Measurements from ENCODE around the gene PLPP4. TPM values are rescaled to one million over a fixed set of nuclear protein-coding genes. Genes with fewer than 3 reads are reported as not detected.

PLPP4 gene
- total RNA-seq, 1 donor from 2014 or later = not detected

DNA sequence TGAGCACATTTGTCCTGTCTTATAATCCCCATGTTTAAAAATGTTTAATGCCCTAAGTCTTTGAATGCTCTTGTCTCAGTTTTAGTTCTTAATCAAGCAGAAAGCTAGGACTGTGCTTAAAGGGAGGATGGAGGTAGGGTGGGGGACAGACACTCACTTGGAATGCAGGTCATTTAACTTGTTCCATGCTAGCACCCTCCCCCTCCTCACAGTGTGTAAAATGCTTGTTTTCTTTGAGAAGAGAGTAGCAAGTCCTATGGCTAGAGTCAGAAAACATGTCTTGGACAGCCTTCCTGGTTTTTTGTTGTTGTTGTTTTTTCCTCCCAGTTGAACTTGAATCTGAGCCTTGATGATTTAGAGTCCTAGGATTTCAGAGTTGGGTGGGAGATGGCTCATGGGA is 114.2 kb downstream of the PLPP4 start:
- TF ChIP-seq, protein P1, sequence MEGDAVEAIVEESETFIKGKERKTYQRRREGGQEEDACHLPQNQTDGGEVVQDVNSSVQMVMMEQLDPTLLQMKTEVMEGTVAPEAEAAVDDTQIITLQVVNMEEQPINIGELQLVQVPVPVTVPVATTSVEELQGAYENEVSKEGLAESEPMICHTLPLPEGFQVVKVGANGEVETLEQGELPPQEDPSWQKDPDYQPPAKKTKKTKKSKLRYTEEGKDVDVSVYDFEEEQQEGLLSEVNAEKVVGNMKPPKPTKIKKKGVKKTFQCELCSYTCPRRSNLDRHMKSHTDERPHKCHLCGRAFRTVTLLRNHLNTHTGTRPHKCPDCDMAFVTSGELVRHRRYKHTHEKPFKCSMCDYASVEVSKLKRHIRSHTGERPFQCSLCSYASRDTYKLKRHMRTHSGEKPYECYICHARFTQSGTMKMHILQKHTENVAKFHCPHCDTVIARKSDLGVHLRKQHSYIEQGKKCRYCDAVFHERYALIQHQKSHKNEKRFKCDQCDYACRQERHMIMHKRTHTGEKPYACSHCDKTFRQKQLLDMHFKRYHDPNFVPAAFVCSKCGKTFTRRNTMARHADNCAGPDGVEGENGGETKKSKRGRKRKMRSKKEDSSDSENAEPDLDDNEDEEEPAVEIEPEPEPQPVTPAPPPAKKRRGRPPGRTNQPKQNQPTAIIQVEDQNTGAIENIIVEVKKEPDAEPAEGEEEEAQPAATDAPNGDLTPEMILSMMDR (IDR thresholded peaks at IDR 0.05; ENCODE audit: unreplicated experiment) = no peak
- no peak for DNase-seq (ENCODE audit: low spot score)
- peaks cover 2% of the 10 kb centered on the region for H3K27me3 Mint-ChIP-seq (ENCODE audit: unreplicated experiment)
- no peaks in the 10 kb centered on the region for H3K36me3 Mint-ChIP-seq (ENCODE audit: low read depth, unreplicated experiment)
- no peaks in the 10 kb centered on the region for H3K9me3 Mint-ChIP-seq (ENCODE audit: unreplicated experiment)
- H3K4me3 Mint-ChIP-seq (ENCODE audit: unreplicated experiment) = no peak overlapping the region
- no peak overlapping the region for H3K27ac Mint-ChIP-seq (ENCODE audit: unreplicated experiment)
- H3K4me1 Mint-ChIP-seq (ENCODE audit: unreplicated experiment) = peaks cover 4% of the 10 kb centered on the region

DNA sequence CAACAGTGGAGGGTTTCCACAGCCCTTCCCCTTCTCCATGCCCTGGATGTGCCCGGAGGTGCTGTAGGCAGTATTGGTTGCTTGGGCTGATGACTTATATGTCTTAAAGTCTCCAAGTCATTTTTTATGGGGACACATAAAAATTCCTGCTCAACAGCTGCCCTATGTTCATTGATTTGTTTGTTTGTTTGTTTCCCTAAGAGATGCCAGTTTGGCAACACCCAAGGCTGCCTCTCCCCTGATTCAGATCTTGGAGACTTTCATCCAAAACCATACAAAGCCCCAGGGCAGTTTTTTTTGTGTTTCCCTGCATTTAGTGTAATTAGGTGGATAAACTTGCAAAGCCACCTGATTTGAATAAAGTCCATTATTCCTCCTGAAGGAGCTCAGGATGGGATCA is 115.3 kb downstream of the PLPP4 start:
- Mint-ChIP-seq H3K36me3 (ENCODE audit: low read depth, unreplicated experiment) (no peaks in the 10 kb centered on the region), H3K4me1 (ENCODE audit: unreplicated experiment) (peaks cover 7% of the 10 kb centered on the region), H3K9me3 (ENCODE audit: unreplicated experiment) (no peaks in the 10 kb centered on the region), H3K4me3 (ENCODE audit: unreplicated experiment) (no peak overlapping the region), H3K27ac (ENCODE audit: unreplicated experiment) (no peak overlapping the region), H3K27me3 (ENCODE audit: unreplicated experiment) (peaks cover 2% of the 10 kb centered on the region)
- no peak for DNase-seq (ENCODE audit: low spot score)
- TF ChIP-seq, protein P1 (IDR thresholded peaks at IDR 0.05; ENCODE audit: unreplicated experiment) = no peak

DNA sequence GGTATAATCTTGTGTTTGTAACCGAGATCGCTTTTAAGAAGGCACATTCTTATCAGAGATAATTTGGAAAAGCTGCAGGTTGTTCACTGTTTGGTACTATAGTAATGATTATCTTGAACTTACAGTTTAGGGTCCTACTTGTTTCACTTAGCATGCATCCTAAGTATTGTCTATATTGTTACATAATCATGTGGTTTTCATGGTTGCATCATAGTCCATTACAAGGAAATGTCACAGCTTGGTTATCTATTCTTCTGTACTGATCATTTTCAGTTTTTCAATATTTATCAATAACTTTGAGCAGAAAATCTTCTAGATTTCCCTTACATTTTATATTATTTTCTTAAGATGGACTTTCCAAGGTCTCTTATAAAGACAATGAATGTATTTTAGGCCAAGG is 116.3 kb downstream of the PLPP4 start:
- TF ChIP-seq, protein P1 (IDR thresholded peaks at IDR 0.05; ENCODE audit: unreplicated experiment) = no peak
- H3K4me1 Mint-ChIP-seq (ENCODE audit: unreplicated experiment) = peaks cover 7% of the 10 kb centered on the region
- H3K27me3 Mint-ChIP-seq (ENCODE audit: unreplicated experiment) = peaks cover 2% of the 10 kb centered on the region
- no peaks in the 10 kb centered on the region for H3K36me3 Mint-ChIP-seq (ENCODE audit: low read depth, unreplicated experiment)
- H3K9me3 Mint-ChIP-seq (ENCODE audit: unreplicated experiment) = no peaks in the 10 kb centered on the region
- no peak overlapping the region for H3K27ac Mint-ChIP-seq (ENCODE audit: unreplicated experiment)
- DNase-seq (ENCODE audit: low spot score) = no peak
- H3K4me3 Mint-ChIP-seq (ENCODE audit: unreplicated experiment) = no peak overlapping the region

DNA sequence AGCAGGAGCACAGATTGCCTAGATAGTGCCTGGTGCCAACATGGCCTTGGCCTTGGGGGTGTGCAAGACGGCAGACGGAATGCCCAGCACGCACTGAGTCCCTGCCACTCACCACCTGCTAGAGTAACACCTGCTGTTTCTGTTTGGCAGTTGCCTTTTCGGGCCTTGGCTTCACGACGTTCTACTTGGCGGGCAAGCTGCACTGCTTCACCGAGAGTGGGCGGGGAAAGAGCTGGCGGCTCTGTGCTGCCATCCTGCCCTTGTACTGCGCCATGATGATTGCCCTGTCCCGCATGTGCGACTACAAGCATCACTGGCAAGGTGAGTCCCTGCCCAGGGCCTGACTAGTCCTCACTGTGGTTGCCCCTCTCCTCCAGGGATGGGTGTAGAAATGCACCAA is 118.0 kb downstream of the PLPP4 start:
- Mint-ChIP-seq H3K4me3 (ENCODE audit: unreplicated experiment) (no peak overlapping the region), H3K27me3 (ENCODE audit: unreplicated experiment) (peaks cover 2% of the 10 kb centered on the region), H3K9me3 (ENCODE audit: unreplicated experiment) (no peaks in the 10 kb centered on the region), H3K36me3 (ENCODE audit: low read depth, unreplicated experiment) (no peaks in the 10 kb centered on the region), H3K4me1 (ENCODE audit: unreplicated experiment) (peaks cover 3% of the 10 kb centered on the region), H3K27ac (ENCODE audit: unreplicated experiment) (no peak overlapping the region)
- no peak for DNase-seq (ENCODE audit: low spot score)
- TF ChIP-seq, protein P1 (IDR thresholded peaks at IDR 0.05; ENCODE audit: unreplicated experiment) = no peak

DNA sequence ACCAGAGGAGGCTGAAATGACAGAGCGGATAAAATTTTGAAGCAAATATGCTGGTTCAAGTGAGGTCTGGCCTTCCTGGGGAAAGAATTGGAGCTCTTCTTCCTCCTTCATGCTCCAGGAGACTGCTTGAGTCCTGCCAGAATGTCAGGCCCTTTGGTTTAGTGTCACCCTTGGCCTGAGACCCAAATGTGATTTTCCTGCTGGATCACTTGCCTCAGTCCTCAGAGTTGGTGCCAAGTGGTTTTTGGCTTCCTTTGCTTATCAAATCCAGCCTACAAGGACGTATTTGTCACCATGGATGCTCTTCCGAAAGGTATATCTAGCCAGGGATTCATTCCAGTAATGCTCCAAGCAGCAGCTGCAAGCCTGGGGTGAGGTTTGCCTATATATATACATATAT is 118.4 kb downstream of the PLPP4 start:
- TF ChIP-seq, protein P1 (IDR thresholded peaks at IDR 0.05; ENCODE audit: unreplicated experiment) = no peak
- DNase-seq (ENCODE audit: low spot score) = no peak
- no peaks in the 10 kb centered on the region for H3K9me3 Mint-ChIP-seq (ENCODE audit: unreplicated experiment)
- H3K36me3 Mint-ChIP-seq (ENCODE audit: low read depth, unreplicated experiment) = no peaks in the 10 kb centered on the region
- no peak overlapping the region for H3K4me3 Mint-ChIP-seq (ENCODE audit: unreplicated experiment)
- peaks cover 2% of the 10 kb centered on the region for H3K27me3 Mint-ChIP-seq (ENCODE audit: unreplicated experiment)
- H3K27ac Mint-ChIP-seq (ENCODE audit: unreplicated experiment) = no peak overlapping the region
- H3K4me1 Mint-ChIP-seq (ENCODE audit: unreplicated experiment) = peaks cover 4% of the 10 kb centered on the region
